Neutrophil (primary cell): Measurements from ENCODE around the gene ICAM1.

Experiments used
- H3K27ac ChIP-seq: fragments of 200-600 bp; sonication (generic); 2 replicates; pipeline ENCODE4 v1.5.1; 2016; ENCODE audit warnings: mild to moderate bottlenecking, moderate library complexity
- H3K27me3 ChIP-seq: fragments of 200-600 bp; sonication (generic); 2 replicates; pipeline ENCODE4 v1.6.0; 2016; ENCODE audit warnings: mild to moderate bottlenecking
- H3K36me3 ChIP-seq: fragments of 200-600 bp; sonication (generic); 2 replicates; pipeline ENCODE4 v1.5.1; 2017
- H3K4me1 ChIP-seq, 2 experiments: fragments of 200-600 bp in 1 of 2; sonication (generic) in 1 of 2; 1 replicate in 1 of 2; 2 replicates in 1 of 2; pipeline versions ENCODE4 v1.5.1 to v1.6.1; 2013 to 2016; ENCODE audit warnings: low read depth in 1 of 2, low read length in 1 of 2, mild to moderate bottlenecking in 1 of 2, moderate library complexity in 1 of 2; ENCODE audit not compliant: control insufficient read depth in 1 of 2, insufficient read depth in 1 of 2
- H3K4me3 ChIP-seq, 2 experiments: fragments of 200-600 bp in 1 of 2; sonication (generic) in 1 of 2; 1 replicate in 1 of 2; 2 replicates in 1 of 2; pipeline ENCODE4 v1.5.1; 2013 to 2016; ENCODE audit warnings: low read depth in 1 of 2, low read length in 1 of 2, mild to moderate bottlenecking in 1 of 2, moderate library complexity in 1 of 2
- H3K9me3 ChIP-seq: fragments of 200-600 bp; sonication (generic); 2 replicates; pipeline ENCODE4 v1.5.1; 2016
- CTCF ChIP-seq: fragments of 200-600 bp; sonication (generic); IDR thresholded peaks from 2 replicates; pipeline ENCODE4 v1.5.1; 2016; ENCODE audit warnings: antibody characterized with exemption

The ICAM1 gene

DNA sequence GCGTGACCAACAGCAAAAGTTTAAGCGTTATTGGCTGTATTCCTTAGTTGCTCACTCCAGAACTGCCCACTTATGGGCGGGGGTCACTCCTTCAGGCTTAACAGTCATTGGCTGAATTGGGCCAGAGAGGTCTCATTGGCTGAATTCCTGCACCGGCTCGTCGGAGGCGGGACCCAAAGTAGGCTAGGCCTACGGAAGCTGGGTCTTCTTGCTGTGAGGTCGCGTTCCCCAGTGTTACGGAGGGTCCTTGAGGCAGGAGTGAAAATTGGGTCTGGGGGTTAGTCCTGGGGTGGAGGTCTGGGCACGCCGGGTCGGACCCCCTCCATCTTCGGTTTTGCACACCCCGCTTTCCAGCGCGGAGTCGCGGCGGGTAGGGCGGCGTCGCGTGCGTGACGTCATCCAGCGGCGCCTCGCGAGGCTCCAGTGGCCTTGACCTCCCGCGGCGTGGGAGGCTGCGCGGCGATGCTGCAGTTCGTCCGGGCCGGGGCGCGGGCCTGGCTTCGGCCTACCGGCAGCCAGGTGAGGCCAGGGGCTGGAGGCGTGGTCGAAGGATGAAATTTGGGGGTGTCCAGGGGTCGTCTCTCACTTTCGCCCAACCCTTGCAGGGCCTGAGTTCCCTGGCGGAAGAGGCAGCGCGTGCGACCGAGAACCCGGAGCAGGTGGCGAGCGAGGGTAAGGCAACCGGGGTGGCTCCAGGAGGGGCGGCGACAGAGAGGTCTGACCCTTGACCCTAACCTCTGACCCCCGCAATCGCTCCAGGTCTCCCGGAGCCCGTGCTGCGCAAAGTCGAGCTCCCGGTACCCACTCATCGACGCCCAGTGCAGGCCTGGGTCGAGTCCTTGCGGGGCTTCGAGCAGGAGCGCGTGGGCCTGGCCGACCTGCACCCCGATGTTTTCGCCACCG, 18.9 kb upstream of the ICAM1 start, which contains the start of gene MRPL4:
Gene MRPL4 (plus strand): TSS at position 423 of the 903 bp plus-strand sequence. CDS start 40 bp downstream, at position 463.
- Histone ChIP-seq H3K36me3 (peaks cover 10% of the 10 kb centered on the region), H3K4me3 (peak within 1 kb of the TSS; percentile 94 to 97), H3K9me3 (no peaks in the 10 kb centered on the region), H3K4me1 (peaks cover 10 to 13% of the 10 kb centered on the region in 2 experiments), H3K27me3 (no peaks in the 10 kb centered on the region), H3K27ac (peak within 1 kb of the TSS; percentile 76)
- no peak for TF ChIP-seq CTCF

- H3K36me3 ChIP-seq = peaks cover 10% of the 10 kb centered on the region
- peak overlapping the region; percentile 76 for H3K27ac ChIP-seq
- peak overlapping the region; percentile 94 to 97 for H3K4me3 ChIP-seq
- H3K9me3 ChIP-seq = no peaks in the 10 kb centered on the region
- no peak for TF ChIP-seq CTCF
- H3K27me3 ChIP-seq = no peaks in the 10 kb centered on the region
- peaks cover 10 to 13% of the 10 kb centered on the region in 2 experiments for H3K4me1 ChIP-seq
Measured at GRCh38 chr19:10252707-10253106, 18.2 kb upstream of the ICAM1 start.

GRCh38 chr19:10254244-10254643, 16.7 kb upstream of the ICAM1 start:
- peaks cover 10% of the 10 kb centered on the region for H3K36me3 ChIP-seq
- H3K4me3 ChIP-seq = no peak overlapping the region
- no peak overlapping the region for H3K27ac ChIP-seq
- H3K4me1 ChIP-seq = peaks cover 10 to 13% of the 10 kb centered on the region in 2 experiments
- H3K27me3 ChIP-seq = no peaks in the 10 kb centered on the region
- H3K9me3 ChIP-seq = no peaks in the 10 kb centered on the region
- TF ChIP-seq CTCF = no peak

DNA sequence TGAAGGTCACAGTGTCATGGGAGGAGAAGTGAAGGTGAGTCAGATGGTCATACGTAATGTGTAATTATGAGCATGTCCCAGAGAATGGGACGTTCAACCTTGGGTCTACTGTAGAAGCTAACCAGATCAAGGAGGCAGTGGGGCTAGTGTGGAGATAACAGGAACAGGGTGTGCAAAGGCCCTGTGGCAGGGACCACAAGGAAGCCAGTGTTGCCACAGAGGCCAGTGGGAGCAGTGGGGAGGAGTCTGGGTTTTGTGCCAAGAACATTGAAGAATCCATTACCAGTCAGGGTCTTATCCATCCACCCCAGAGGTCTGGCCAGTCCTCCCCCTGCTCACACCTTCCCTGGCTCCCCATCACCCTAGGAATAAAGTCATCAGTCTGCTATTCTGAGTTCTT, 15.6 kb upstream of the ICAM1 start:
- H3K4me3 ChIP-seq = no peak overlapping the region
- TF ChIP-seq CTCF = no peak
- H3K9me3 ChIP-seq = no peaks in the 10 kb centered on the region
- H3K27ac ChIP-seq = no peak overlapping the region
- H3K27me3 ChIP-seq = no peaks in the 10 kb centered on the region
- H3K36me3 ChIP-seq = peaks cover 10% of the 10 kb centered on the region
- H3K4me1 ChIP-seq = peaks cover 13 to 14% of the 10 kb centered on the region in 2 experiments

GRCh38 chr19:10256551-10256950, 14.4 kb upstream of the ICAM1 start:
- no peaks in the 10 kb centered on the region for H3K27me3 ChIP-seq
- H3K9me3 ChIP-seq = no peaks in the 10 kb centered on the region
- H3K4me1 ChIP-seq = peaks cover 9 to 14% of the 10 kb centered on the region in 2 experiments
- H3K4me3 ChIP-seq = no peak overlapping the region
- no peak for TF ChIP-seq CTCF
- no peak overlapping the region for H3K27ac ChIP-seq
- H3K36me3 ChIP-seq = peaks cover 10% of the 10 kb centered on the region
